ENCODE data around the gene UBAP2.
"Not testable (repeated sequence)": the region's sequence is repeated elsewhere in the genome, so short reads cannot be mapped to it uniquely, and the experiment has no call there.

The UBAP2 gene

GRCh38 chr9:33988219-33988890 lies 60.3 kb downstream of the UBAP2 start:
- DNase-seq (ENCODE audit: low read depth in 2 of 2), result no peak

- no peak for DNase-seq (ENCODE audit: low read depth in 2 of 2)
These were observed 72.3 kb downstream of the UBAP2 start for GRCh38 chr9:33976414-33976813.

DNA sequence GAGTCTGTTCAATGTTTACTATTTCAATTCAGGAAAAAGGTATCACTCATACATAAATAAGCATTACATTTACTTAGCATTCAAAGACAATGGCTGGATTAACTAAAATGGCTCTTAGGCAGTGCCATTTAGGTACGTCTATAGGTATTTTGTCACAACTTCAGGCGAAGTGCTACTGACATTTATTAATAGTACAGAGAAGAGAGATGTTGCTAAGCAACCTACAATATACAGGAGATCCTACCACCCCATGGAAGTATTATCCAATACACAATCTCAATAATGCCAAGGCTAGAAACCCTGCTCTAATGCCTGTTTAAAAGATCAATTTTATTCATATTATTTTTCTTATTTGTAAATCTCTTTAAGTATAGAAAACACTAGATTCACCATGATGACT lies 76.0 kb downstream of the UBAP2 start:
- DNase-seq (ENCODE audit: low read depth in 2 of 2), result no peak

DNA sequence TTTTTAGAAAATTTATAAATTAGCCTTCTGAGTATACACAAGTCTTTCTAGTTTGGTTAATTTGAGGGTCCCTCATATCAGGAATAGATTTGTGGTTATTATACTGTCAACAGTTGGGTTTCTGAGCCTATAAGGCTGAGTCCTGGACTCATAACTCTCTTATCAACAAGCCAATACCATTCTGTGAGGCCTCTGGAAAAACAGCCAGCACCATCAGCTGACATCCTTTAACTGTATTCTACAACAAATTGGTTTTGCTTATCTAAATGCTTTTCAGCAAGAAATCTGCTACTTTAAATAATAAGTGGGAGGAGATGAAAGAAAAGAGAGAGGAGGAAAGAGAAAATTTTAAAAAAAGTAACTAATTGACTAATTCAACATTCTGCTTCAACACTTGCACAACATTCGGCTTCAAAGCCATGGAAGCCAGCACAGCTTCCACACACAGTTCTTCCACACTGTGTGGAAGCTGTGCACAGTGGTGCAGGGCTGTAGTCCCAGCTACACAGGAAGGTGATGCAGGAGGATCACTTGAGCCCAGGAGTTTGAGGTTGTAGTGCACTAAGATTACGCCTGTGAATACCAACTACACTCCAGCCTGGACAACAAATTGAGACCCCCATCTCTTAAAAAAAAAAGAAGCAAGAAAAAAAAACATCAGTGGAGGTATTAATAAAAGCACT lies 84.5 kb downstream of the UBAP2 start:
- DNase-seq (ENCODE audit: low read depth in 2 of 2), result no peak

DNA sequence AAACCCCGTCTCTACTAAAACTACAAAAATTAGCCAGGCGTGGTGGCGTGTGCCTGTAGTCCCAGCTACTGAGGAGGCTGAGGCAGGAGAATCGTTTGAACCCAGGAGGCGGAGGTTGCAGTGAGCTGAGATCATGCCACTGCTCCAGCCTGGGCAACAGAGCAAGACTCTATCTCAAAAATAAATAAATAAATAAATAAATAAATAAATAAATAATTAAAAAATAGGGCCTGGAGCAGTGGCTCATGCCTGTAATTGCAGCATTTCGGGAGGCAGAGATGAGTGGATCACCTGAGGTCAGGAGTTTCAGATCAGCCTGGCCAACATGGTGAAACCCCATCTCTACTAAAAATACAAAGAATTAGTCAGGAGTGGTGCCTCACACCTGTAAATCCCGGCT lies 86.2 kb downstream of the UBAP2 start:
- not testable (repeated sequence) for DNase-seq (ENCODE audit: low read depth in 2 of 2)

GRCh38 chr9:33959725-33960124 lies 89.0 kb downstream of the UBAP2 start:
- DNase-seq (ENCODE audit: low read depth in 2 of 2), result no peak

DNA sequence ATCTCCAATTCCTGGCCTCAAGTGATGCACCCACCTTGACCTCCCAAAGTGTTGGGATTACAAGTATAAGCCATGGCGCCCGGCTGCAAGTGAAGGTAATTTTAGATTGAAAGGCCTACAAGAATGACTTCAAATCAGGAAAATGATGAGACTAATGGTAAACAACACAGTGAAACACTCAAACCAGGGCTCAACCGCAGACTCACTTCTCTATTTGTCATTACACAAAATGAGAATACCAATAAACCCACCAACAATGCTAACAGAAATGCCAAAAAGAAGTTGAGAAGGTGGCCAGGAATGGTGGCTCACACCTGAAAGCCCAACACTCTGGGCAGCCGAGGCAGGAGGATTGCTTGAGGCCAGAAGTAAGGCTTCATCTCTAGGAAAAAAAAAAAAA lies 92.1 kb downstream of the UBAP2 start:
- no peak for DNase-seq (ENCODE audit: low read depth in 2 of 2)

DNA sequence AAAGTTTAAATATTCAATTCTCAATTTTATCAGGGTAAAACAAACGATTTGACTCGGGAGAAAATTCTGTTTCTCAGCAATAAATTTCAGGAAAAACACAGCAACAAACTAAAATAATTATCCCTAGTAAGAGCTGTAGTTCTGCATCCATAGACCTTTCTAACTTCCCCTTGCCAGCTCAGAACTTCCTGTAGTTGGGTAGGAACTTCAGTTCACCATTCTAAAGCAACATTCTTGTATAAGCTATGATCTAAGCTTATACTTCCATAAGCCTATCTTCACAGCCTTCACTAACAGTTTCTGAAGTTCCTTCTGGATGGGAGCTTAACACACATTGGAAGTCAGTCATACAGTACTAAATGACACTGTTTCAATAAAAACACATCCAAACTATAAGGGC lies 96.6 kb downstream of the UBAP2 start:
- DNase-seq (ENCODE audit: low read depth in 2 of 2), result no peak

GRCh38 chr9:33950371-33950770 lies 98.3 kb downstream of the UBAP2 start:
- no peak for DNase-seq (ENCODE audit: low read depth in 2 of 2)

GRCh38 chr9:33946779-33947535 lies 101.7 kb downstream of the UBAP2 start:
- DNase-seq (ENCODE audit: low read depth in 2 of 2), result peak; percentile 87

DNA sequence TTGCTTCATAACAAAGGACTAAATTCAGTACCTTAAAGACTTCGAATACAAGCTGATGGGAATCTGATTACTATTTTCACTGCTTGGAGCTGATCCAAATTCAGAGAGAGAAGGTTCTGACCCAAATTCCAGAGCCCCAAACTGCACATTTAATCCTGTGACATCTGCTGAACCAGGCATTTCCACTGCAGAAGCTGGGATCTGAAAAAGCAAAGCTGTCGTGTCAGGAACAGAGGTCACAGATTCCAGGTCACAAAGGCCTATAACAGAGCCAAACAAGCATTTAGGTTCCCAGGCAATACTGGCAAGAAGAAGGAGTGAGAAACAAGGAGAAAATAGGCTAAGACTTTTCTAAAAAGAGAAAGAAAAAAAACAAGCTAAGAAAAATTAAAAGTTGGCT lies 105.3 kb downstream of the UBAP2 start:
- DNase-seq (ENCODE audit: low read depth in 2 of 2), result no peak

- peak; percentile 79 to 80 for DNase-seq (ENCODE audit: low read depth in 2 of 2)
These were observed 106.1 kb downstream of the UBAP2 start for GRCh38 chr9:33942471-33943083.

DNA sequence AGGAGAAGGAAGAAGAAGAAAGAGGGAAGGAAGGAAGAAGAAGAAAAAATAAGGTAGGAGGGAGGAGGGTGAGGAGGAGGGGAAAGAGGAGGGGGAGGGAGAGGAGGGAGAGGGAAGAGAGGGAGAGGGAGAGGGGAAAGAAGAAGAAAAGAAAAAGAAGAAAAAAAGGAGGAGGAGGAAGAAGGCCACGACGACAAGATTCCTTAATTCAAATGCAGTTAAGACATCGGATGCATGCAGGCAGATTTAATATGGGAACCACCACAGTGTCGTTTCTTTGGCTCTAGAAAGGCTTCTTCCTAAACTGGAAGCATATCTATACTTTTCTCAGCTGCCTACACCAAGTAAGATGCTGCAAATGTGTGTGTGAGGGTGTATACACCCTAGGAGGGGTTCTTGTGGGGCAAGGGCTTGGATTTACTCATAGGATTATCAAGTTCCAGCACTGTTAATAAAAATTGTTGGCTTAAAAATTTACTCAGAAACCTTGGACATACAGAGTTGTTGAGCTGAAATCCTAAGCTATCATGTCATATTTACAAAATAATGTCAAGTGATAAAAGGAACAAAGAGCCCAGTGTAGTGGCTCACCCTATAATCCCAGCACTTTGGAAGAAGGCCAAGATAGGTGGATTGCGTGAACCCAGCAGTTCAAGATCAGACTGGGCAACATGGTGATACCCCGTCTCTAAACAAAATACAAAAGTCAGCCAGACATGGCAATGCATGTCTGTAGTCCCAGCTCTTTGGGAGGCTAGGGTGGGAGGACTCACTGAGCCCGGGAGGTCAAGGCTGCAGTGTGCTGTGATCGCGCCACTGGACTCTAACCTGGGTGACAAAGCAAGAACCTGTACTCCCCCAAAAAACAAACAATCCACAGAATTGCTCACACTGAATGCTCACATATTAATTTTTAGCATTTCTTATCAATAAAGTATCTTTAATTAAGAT lies 108.5 kb downstream of the UBAP2 start:
- no peak for DNase-seq (ENCODE audit: low read depth in 2 of 2)

- DNase-seq (ENCODE audit: low read depth in 2 of 2), result no peak
These were observed 114.4 kb downstream of the UBAP2 start for GRCh38 chr9:33934188-33934878.

DNA sequence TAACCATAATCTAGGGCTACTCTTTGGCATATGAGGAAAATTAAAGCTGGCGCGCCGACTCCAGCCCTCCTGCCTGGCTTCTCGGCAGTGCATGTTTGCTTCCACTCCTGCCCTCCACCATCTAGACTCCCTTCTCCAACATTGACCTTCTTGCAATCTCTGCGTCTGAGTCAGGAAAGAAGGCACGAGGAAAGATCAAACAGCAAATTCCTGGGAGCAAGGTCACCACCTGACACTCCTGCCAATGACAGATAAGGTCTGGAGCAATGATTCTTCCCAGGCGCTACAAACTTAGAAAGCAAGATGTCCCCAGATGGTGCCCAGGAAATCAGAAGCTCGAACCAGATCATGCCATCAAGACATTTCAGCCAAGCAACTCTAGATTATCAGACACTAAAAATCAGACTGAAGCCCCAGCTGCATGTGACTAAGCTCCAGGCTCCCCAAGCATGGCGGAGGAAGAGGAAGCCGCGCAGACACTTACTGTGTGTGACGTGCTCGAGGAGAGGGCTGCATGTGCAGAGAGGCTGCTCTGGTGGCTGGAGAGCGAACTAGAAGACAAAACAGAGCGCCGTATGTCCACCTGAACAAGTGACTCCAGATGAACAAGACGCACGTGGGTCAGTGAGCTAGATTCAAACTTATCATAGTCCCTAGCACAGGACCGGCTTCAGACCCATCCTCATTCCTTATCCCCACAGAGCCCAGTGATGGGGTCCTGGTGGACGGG lies 116.4 kb downstream of the UBAP2 start:
- no peak for DNase-seq (ENCODE audit: low read depth in 2 of 2)

DNA sequence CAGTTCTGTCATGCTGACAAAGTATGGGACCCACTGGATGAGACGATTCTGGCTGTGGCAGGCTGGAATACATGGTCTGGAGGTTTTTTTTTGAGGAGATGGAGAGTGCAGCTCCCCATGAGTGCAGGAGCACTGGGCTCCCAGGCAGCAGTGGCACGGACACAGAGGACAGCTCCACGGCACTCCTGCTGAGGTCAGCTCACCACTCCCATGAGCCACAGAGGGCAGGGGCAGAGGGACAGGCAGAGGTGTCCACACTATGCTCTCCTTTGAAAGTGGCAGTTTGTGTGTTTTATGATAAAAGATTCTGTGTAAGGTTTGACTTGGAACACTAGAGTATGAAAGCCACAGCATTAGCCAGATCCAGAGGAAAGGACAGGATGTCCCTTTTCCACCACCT lies 117.4 kb downstream of the UBAP2 start:
- DNase-seq (ENCODE audit: low read depth in 2 of 2), result no peak

DNA sequence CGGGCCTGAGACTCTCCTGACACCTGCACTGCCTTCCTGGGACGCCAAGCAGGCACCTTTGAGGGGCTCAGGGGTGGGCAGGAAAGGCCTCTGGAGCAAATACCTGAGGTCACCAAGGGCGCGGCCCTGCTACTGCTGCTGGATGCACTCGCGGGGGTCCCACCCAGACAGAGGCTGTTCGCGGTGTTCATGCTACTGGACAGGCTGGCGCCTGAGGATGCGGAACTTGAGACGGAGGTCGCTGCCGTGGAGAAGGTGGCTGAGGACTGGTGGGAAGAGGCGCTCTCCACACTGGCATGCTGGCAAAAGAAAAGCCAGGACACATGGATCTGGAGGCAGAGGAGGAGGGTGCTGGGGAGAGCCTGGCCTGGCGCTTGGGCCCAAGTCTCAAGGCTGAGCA lies 121.0 kb downstream of the UBAP2 start:
- DNase-seq (ENCODE audit: low read depth in 2 of 2), result no peak

DNA sequence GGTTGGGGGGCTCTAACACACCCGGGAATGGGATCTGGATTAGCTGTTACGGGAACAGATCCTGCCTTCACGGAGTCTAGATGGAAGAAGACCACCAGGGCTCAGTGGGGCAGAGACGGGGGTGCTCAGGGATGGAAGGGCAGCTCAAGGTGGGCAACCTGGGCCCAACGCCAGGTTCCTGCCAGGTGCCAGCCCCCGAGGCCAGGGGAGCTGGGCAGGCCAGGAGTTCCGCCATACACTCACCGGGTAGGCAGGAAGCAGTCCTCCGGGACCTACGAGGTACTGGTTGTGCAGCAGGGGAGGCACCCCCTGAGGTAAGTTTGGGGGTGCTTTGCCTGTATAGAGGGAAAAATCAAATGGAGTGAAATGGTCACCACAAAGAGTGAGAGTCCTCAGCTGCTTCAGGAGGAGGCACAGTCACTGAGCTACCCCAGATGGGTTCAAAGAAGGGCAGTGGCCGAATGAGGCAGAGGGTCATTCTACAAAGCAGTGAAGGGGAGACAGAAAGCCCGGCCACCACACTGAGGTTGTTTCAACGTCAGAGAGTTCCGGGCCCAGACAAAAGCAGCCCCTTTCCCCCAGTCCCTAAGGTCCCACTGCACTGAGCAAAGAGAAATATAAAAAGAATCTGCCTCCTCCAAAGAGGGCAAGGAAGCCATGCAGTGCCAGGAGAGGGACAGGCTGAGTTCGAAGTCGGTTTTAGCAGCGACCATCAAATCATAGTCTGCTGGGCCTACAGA lies 121.8 kb downstream of the UBAP2 start:
- DNase-seq (ENCODE audit: low read depth in 2 of 2), result no peak
